WTC11 (cell line): ENCODE measurements around the gene TMPRSS13.

ENCODE experiments used
- FOXP1 ChIP-seq: sonication (generic); formaldehyde crosslinking; IDR thresholded peaks from 2 replicates; pipeline ENCODE4 v1.8.0; 2022; ENCODE audit warnings: missing genetic modification reagents, mild to moderate bottlenecking, moderate library complexity, borderline replicate concordance
- TF ChIP-seq, protein P1 (sequence below): fragments of 200-600 bp; IDR thresholded peaks from 2 replicates; pipeline ENCODE4 v1.8.0; 2022; ENCODE audit warnings: antibody characterized with exemption
- TF ChIP-seq, protein P2 (sequence below): sonication (generic); formaldehyde crosslinking; IDR thresholded peaks from 2 replicates; pipeline ENCODE4 v1.8.1; 2023; ENCODE audit warnings: mild to moderate bottlenecking, missing genetic modification reagents, moderate library complexity

DNA sequence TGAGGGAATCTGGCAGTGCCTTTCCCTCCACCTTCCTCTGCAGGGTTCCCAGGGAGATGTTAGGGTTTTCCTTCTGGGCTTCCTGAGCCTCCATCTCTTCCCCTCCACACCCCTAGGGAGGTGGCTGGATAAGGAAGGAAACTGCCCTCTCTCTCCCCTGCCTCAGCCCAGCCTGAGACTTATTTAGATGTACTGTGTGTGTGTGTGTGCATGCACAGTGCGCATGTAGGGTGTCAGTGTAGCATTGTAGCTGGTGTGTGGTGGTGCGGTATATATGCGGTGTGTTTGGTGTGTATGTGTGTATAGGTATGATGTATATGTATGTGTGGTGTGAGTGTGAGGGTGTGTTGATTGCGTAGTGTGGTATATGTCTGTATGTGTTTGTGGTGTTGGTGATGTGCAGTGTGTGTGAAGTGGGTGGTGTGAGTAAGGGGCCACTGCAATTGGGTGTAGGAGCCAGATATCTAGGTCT, 54.3 kb downstream of the TMPRSS13 start:
- TF ChIP-seq, protein P1, sequence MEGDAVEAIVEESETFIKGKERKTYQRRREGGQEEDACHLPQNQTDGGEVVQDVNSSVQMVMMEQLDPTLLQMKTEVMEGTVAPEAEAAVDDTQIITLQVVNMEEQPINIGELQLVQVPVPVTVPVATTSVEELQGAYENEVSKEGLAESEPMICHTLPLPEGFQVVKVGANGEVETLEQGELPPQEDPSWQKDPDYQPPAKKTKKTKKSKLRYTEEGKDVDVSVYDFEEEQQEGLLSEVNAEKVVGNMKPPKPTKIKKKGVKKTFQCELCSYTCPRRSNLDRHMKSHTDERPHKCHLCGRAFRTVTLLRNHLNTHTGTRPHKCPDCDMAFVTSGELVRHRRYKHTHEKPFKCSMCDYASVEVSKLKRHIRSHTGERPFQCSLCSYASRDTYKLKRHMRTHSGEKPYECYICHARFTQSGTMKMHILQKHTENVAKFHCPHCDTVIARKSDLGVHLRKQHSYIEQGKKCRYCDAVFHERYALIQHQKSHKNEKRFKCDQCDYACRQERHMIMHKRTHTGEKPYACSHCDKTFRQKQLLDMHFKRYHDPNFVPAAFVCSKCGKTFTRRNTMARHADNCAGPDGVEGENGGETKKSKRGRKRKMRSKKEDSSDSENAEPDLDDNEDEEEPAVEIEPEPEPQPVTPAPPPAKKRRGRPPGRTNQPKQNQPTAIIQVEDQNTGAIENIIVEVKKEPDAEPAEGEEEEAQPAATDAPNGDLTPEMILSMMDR: no peak
- TF ChIP-seq FOXP1: no peak
- TF ChIP-seq, protein P2, sequence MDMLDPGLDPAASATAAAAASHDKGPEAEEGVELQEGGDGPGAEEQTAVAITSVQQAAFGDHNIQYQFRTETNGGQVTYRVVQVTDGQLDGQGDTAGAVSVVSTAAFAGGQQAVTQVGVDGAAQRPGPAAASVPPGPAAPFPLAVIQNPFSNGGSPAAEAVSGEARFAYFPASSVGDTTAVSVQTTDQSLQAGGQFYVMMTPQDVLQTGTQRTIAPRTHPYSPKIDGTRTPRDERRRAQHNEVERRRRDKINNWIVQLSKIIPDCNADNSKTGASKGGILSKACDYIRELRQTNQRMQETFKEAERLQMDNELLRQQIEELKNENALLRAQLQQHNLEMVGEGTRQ (CRISPR knock-in tag): no peak
